GM21737 (cell line): Measurements from ENCODE around the gene FER1L5.

Experiments used
- ATAC-seq: cut with Tn5 transposase; IDR thresholded peaks from one replicate; pipeline ENCODE4 v1.9.1; 2021; ENCODE audit warnings: mild to moderate bottlenecking, moderate library complexity; ENCODE audit not compliant: unreplicated experiment

Gene FER1L5

GRCh38 chr2:96739076-96739632 is 96.6 kb downstream of the FER1L5 start:
- no peak for ATAC-seq

GRCh38 chr2:96739633-96740428 is 97.3 kb downstream of the FER1L5 start, which contains the start of gene LMAN2L:
Gene LMAN2L, minus strand, starts transcription at chr2:96740064. Its CDS starts 24 bp downstream, at chr2:96740040.
- ATAC-seq: peak; percentile 97

- no peak for ATAC-seq
Observed at GRCh38 chr2:96747061-96747617, 104.6 kb downstream of the FER1L5 start.

- ATAC-seq: no peak
Observed at GRCh38 chr2:96751800-96752199, 109.2 kb downstream of the FER1L5 start.

GRCh38 chr2:96753661-96754282 is 111.2 kb downstream of the FER1L5 start:
- ATAC-seq: no peak

GRCh38 chr2:96754317-96754716 is 111.8 kb downstream of the FER1L5 start:
- ATAC-seq: no peak
